ENCODE measurements around the gene ASB6. TPM values are rescaled to one million over a fixed set of nuclear protein-coding genes. Genes with fewer than 3 reads are reported as not detected.

ASB6 gene, protein sequence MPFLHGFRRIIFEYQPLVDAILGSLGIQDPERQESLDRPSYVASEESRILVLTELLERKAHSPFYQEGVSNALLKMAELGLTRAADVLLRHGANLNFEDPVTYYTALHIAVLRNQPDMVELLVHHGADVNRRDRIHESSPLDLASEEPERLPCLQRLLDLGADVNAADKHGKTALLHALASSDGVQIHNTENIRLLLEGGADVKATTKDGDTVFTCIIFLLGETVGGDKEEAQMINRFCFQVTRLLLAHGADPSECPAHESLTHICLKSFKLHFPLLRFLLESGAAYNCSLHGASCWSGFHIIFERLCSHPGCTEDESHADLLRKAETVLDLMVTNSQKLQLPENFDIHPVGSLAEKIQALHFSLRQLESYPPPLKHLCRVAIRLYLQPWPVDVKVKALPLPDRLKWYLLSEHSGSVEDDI
- total RNA-seq, result 21.2 and 23.5 TPM in 2 replicates

DNA sequence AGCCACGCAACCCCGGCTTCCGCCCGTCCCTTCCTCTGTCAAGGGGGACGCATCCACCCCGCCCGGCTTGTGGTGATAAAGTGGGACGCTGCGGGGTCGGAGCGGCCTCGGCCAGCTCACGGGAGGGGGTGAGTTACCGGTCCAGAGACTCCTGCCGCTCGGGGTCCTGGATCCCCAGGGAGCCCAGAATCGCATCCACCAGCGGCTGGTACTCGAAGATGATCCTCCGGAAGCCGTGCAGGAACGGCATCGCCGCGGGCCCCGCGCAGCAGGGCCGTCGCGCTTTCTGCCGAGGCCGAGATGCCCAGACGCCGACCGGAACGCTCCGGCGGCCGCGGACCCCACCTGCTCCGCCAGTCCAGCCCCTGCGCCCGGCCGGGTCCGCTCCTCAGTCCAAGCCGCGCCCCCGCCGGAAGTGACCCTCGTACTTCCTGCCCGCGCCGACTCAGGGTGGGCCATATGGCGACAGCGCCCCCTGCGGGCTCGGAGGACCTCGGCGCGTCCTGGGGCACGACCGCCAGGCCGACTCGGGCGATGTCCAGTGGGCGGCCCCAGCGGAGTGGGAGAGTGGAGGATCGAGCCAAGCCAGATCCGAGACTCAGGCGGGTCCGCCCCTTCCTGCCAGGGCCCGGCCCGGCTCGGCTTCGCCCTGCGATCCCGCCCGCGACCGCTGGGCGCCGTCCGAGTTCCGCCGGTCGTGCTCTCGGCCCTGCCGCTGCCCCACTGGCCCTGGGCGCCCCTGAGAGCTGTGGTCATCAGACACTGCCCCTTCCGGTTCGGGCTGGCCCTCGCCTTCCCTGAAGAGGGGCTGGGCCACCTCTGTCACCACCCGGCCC lies at the start of gene ASB6:
ASB6 (minus strand) TSS at position 402 of the 836 bp plus-strand sequence; CDS start at position 250, 152 bp downstream.

DNA sequence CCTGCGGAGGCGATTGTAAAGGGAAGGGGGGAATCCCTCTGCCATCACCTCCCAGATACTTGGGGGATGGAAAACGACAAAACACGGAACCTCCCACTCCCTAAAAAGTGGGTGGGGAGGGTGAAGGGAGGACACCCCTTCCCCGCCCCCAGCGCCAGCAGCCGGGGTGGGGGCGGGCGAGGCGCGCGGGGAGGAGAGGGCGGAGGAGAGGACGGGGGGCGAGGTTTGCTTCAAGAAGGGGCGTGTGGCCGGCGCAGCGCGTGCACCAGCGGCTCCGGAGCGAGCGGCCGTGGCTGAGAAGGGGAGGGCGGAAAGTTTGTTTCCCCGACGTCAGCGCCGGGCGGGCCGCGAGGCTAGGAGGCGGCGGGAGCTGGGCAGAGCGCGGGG lies 23.4 kb upstream of the ASB6 start, which contains the start of gene PRRX2:
PRRX2 (plus strand) TSS at position 259 of the 387 bp plus-strand sequence. CDS start 221 bp downstream, outside the sequence.

DNA sequence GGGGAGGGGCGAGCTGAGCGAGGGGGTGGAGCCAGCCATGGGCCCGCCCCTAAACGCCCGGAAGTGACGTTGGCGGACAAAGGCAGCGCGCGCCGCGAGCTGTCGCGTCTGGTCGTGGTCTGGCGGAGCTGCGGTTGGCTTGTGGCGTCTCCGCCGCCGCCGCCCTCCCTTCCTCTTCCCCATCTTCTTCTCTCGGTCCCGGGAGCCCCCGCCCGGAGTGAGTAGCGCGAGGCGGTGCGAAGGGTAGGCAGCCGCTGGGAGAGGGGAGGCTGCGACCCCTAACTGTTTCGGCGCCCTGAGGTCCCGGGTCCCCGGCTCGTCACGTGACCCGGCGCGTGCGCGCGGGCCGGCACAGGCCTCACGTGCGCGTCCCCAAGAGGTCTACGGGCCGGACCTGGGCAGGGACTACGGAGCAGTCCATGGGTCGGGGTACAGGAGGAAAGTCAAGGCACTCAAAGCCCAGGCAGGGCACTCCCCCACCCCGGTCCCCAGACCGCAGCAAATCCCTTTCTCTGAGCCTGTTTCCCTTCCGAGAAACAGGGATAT lies 15.8 kb downstream of the ASB6 start, which contains the start of gene NTMT1:
NTMT1 (plus strand) TSS at position 85 of the 546 bp plus-strand sequence. CDS start 6,541 bp downstream, outside the sequence.

DNA sequence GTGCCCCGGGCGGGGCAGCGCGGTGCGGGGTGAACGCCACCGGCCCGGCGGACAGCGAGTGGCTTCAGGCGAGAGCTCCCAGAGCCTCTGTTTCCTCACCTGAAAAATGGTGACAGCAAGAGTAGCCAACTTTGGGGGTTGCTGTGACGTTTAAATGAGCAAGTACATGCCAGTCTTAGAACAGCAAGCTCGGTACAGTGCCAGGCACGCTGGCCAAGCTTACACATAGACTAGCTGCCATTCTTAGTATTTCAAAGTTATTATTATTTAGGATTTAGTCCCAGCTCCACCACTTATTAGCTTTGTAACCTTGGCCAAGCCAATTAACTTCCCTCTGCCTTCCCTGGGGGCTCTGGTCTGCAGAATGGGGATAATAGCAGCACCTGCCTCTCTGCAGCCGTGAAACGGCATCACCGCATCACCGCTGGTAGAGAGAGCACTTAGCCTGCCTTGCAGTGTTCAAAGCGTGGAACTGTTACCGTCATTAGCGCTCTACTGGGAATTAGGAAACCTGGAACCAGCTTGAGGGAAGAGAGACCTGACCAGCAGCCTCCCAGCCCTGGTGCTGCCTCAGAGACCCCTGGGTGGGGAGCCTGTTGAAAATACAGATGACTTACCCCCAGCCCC lies 21.2 kb downstream of the ASB6 start, which contains the start of gene C9orf50:
C9orf50 (minus strand) TSS at position 433 of the 627 bp plus-strand sequence. CDS start 527 bp downstream, outside the sequence.

Other genes with a start within 250 kb of the ASB6 start
- 0.16 and 0.25 TPM in 2 replicates for gene C9orf50, start 21.1 kb downstream of the ASB6 start, total RNA-seq
- gene NTMT1, start 16.0 kb downstream of the ASB6 start, total RNA-seq, result 41.3 and 79.5 TPM in 2 replicates
- 1.6 and 2.7 TPM in 2 replicates for gene PRRX2, start 23.5 kb upstream of the ASB6 start, total RNA-seq
- 5.1 and 52.4 TPM in 2 replicates for gene PTGES, start 110.9 kb upstream of the ASB6 start, total RNA-seq
- gene TOR1B, start 161.0 kb upstream of the ASB6 start, total RNA-seq, result 27.4 and 28.2 TPM in 2 replicates
- 62.6 and 67.8 TPM in 2 replicates for gene TOR1A, start 182.0 kb upstream of the ASB6 start, total RNA-seq
- 17.0 and 24.0 TPM in 2 replicates for gene C9orf78, start 193.1 kb upstream of the ASB6 start, total RNA-seq
- 7.5 and 16.7 TPM in 2 replicates for gene USP20, start 193.3 kb upstream of the ASB6 start, total RNA-seq